ENCODE measurements around the gene AGAP1. TPM values are rescaled to one million over a fixed set of nuclear protein-coding genes. Genes with fewer than 3 reads are reported as not detected.

AGAP1 gene
- total and polyA plus RNA-seq, 9 donors, result 5.7 to 32.2 (median 20.2) TPM

GRCh38 chr2:235911633-235912233 lies 417.9 kb downstream of the AGAP1 start:
- no peak for DNase-seq
- Histone ChIP-seq H3K27me3 (no peaks in the 10 kb centered on the region), H3K36me3 (no peaks in the 10 kb centered on the region), H3K27ac (no peak overlapping the region), H3K4me1 (ENCODE audit: insufficient read depth) (peaks cover 3% of the 10 kb centered on the region), H3K9me3 (no peaks in the 10 kb centered on the region), H3K4me3 (no peak overlapping the region)
- intact Hi-C loops (cut with DNase I), result no loop called here
- WGBS, 3 donors, result 75 to 85% (median 76%) methylated on average over 10 of the region's 10 CpGs
- TF ChIP-seq POLR2A (IDR thresholded peaks at IDR 0.05) (no peak), EP300 (IDR thresholded peaks at IDR 0.05) (no peak), CTCF (IDR thresholded peaks at IDR 0.05) (no peak)

- Histone ChIP-seq H3K27ac (no peak overlapping the region), H3K27me3 (no peaks in the 10 kb centered on the region), H3K9me3 (no peaks in the 10 kb centered on the region), H3K4me3 (no peak overlapping the region), H3K4me1 (ENCODE audit: insufficient read depth) (peaks cover 2% of the 10 kb centered on the region), H3K36me3 (no peaks in the 10 kb centered on the region)
- no peak for DNase-seq
- 97 to 98% (median 97%) methylated on average over 9 of the region's 9 CpGs for WGBS, 3 donors
- TF ChIP-seq POLR2A (IDR thresholded peaks at IDR 0.05), result no peak
- no peak for TF ChIP-seq CTCF (IDR thresholded peaks at IDR 0.05)
- TF ChIP-seq EP300 (IDR thresholded peaks at IDR 0.05), result no peak
- intact Hi-C loops (cut with DNase I), result no loop called here
Measured at GRCh38 chr2:235914756-235915155, 420.9 kb downstream of the AGAP1 start.

- no peaks in the 10 kb centered on the region for H3K36me3 ChIP-seq
- intact Hi-C loops (cut with DNase I), result no loop called here
- WGBS, 3 donors, result 82 to 88% (median 87%) methylated on average over 19 of the region's 19 CpGs
- no peak for TF ChIP-seq EP300 (IDR thresholded peaks at IDR 0.05)
- TF ChIP-seq POLR2A (IDR thresholded peaks at IDR 0.05), result no peak
- no peak for TF ChIP-seq CTCF (IDR thresholded peaks at IDR 0.05)
- no peaks in the 10 kb centered on the region for H3K4me1 ChIP-seq (ENCODE audit: insufficient read depth)
- H3K27ac ChIP-seq, result no peak overlapping the region
- no peak overlapping the region for H3K4me3 ChIP-seq
- H3K27me3 ChIP-seq, result no peaks in the 10 kb centered on the region
- no peaks in the 10 kb centered on the region for H3K9me3 ChIP-seq
- no peak for DNase-seq
Measured at GRCh38 chr2:235917506-235917905, 423.7 kb downstream of the AGAP1 start.

- no peaks in the 10 kb centered on the region for H3K4me1 ChIP-seq (ENCODE audit: insufficient read depth)
- no peaks in the 10 kb centered on the region for H3K27me3 ChIP-seq
- H3K9me3 ChIP-seq, result no peaks in the 10 kb centered on the region
- no peak overlapping the region for H3K27ac ChIP-seq
- DNase-seq, result no peak
- TF ChIP-seq POLR2A (IDR thresholded peaks at IDR 0.05) (no peak), CTCF (IDR thresholded peaks at IDR 0.05) (no peak), EP300 (IDR thresholded peaks at IDR 0.05) (no peak)
- 81 to 89% (median 81%) methylated on average over 8 of the region's 8 CpGs for WGBS, 3 donors
- no peak overlapping the region for H3K4me3 ChIP-seq
- H3K36me3 ChIP-seq, result no peaks in the 10 kb centered on the region
- intact Hi-C loops (cut with DNase I), result no loop called here
Measured at GRCh38 chr2:235918876-235919275, 425.0 kb downstream of the AGAP1 start.
